Breast epithelium (tissue), 3 donors: ENCODE data around the gene MCM6.

Experiments
- POLR2A ChIP-seq: fragments of 450-650 bp; IDR thresholded peaks from one replicate; pipeline ENCODE4 v1.6.1; 2016; ENCODE audit warnings: antibody characterized with exemption, mild to moderate bottlenecking, moderate library complexity
- TF ChIP-seq, protein P1 (sequence below), 3 donors: fragments of 450-650 bp; IDR thresholded peaks; one replicate each; pipeline ENCODE4 v1.5.1; 2016 to 2017; ENCODE audit warnings: antibody characterized with exemption in 3 of 3, mild to moderate bottlenecking in 3 of 3, moderate library complexity in 3 of 3

DNA sequence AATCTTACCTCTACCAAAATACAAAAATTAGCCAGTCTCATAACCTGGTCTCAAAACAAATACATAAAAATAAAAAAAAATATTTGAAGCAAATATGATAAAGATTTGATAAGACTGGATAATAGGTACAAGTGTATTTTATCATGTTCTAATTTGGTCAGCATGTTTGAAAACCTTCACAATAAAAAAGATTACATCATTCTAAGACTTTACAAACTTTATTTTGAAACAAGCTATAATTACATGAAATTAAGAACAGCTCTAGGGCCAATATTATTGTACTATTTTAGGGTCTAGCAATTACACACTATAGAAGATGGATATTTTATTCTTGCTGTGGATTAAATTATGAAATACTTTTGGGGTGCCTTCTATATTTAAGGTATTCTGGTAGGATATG, 29.4 kb upstream of the MCM6 start:
- TF ChIP-seq, protein P1, sequence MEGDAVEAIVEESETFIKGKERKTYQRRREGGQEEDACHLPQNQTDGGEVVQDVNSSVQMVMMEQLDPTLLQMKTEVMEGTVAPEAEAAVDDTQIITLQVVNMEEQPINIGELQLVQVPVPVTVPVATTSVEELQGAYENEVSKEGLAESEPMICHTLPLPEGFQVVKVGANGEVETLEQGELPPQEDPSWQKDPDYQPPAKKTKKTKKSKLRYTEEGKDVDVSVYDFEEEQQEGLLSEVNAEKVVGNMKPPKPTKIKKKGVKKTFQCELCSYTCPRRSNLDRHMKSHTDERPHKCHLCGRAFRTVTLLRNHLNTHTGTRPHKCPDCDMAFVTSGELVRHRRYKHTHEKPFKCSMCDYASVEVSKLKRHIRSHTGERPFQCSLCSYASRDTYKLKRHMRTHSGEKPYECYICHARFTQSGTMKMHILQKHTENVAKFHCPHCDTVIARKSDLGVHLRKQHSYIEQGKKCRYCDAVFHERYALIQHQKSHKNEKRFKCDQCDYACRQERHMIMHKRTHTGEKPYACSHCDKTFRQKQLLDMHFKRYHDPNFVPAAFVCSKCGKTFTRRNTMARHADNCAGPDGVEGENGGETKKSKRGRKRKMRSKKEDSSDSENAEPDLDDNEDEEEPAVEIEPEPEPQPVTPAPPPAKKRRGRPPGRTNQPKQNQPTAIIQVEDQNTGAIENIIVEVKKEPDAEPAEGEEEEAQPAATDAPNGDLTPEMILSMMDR (IDR thresholded peaks at IDR 0.05), result no peak
- no peak for TF ChIP-seq POLR2A
